ELR (cell line): ENCODE results near the gene SLC4A3.
"Not testable (repeated sequence)": the region's sequence is repeated elsewhere in the genome, so short reads cannot be mapped to it uniquely, and the experiment has no call there.

Experiments
- DNase-seq: peaks from one replicate; pipeline ENCODE4 v3.0.0-alpha.2; 2015; ENCODE audit warnings: low read depth

SLC4A3 gene

GRCh38 chr2:219679041-219679440, 51.6 kb downstream of the SLC4A3 start:
- DNase-seq: no peak

- DNase-seq: no peak
These were observed 52.1 kb downstream of the SLC4A3 start for GRCh38 chr2:219679571-219679970.

- no peak for DNase-seq
These were observed 53.7 kb downstream of the SLC4A3 start for GRCh38 chr2:219680958-219681693.

- DNase-seq: peak; percentile 70
These were observed 54.4 kb downstream of the SLC4A3 start for GRCh38 chr2:219681694-219682300.

- DNase-seq: not testable (repeated sequence)
These were observed 56.0 kb downstream of the SLC4A3 start for GRCh38 chr2:219683474-219683873.

GRCh38 chr2:219684721-219685689, 57.6 kb downstream of the SLC4A3 start:
- DNase-seq: peak; percentile 78

GRCh38 chr2:219687272-219687671, 59.8 kb downstream of the SLC4A3 start:
- DNase-seq: peak; percentile 67

- DNase-seq: peak; percentile 27
These were observed 60.6 kb downstream of the SLC4A3 start for GRCh38 chr2:219687882-219688559.

- peak; percentile 96 for DNase-seq
These were observed 61.4 kb downstream of the SLC4A3 start for GRCh38 chr2:219688560-219689445.

- DNase-seq: peak; percentile 82
These were observed 62.5 kb downstream of the SLC4A3 start for GRCh38 chr2:219689676-219690628.

GRCh38 chr2:219691571-219691970, 64.1 kb downstream of the SLC4A3 start:
- no peak for DNase-seq
